Loucy (cell line): ENCODE results near the gene ATOH1.

Experiments
- EZH2phosphoT487 ChIP-seq: fragments of 200-600 bp; IDR thresholded peaks from 2 replicates; pipeline ENCODE4 v1.6.1; 2018; ENCODE audit warnings: antibody characterized with exemption, mild to moderate bottlenecking, moderate library complexity, borderline replicate concordance
- TF ChIP-seq, protein P1 (sequence below): fragments of 200-600 bp; sonication (generic); conservative IDR thresholded peaks from 2 replicates; pipeline ENCODE4 v1.5.1; 2014; ENCODE audit warnings: mild to moderate bottlenecking, antibody characterized with exemption, low read length

DNA sequence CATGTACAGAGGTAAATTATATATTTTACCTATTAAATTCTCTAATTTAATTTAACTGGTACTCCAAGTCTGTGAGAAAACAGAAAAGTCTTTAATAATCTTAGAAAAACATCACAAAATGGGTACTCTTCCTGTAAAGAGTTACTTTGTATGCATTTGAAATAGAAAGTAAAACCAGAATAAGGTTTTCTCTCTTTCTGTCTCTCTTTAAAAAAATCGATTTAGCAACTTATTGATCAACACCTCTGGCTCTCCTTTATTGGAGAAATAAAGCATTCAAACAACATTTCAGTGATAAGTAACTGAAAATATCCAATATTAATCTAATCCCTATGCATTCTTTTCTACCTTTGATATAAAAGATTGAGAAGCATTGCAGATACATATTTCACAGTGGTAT is 27.4 kb downstream of the ATOH1 start:
- TF ChIP-seq, protein P1, sequence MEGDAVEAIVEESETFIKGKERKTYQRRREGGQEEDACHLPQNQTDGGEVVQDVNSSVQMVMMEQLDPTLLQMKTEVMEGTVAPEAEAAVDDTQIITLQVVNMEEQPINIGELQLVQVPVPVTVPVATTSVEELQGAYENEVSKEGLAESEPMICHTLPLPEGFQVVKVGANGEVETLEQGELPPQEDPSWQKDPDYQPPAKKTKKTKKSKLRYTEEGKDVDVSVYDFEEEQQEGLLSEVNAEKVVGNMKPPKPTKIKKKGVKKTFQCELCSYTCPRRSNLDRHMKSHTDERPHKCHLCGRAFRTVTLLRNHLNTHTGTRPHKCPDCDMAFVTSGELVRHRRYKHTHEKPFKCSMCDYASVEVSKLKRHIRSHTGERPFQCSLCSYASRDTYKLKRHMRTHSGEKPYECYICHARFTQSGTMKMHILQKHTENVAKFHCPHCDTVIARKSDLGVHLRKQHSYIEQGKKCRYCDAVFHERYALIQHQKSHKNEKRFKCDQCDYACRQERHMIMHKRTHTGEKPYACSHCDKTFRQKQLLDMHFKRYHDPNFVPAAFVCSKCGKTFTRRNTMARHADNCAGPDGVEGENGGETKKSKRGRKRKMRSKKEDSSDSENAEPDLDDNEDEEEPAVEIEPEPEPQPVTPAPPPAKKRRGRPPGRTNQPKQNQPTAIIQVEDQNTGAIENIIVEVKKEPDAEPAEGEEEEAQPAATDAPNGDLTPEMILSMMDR, result no peak
- no peak for TF ChIP-seq EZH2phosphoT487
